Vagina (tissue), 2 donors: ENCODE measurements around the gene TBC1D4.

Experiments used
- CTCF ChIP-seq, 3 experiments: fragments of 450-650 bp in 2 of 3; fragments of 200-600 bp in 1 of 3; sonication (generic) in 1 of 3; IDR thresholded peaks; one replicate each; pipeline ENCODE4 v1.5.1; 2017 to 2019; ENCODE audit warnings: antibody characterized with exemption in 3 of 3, mild to moderate bottlenecking in 2 of 3, moderate library complexity in 2 of 3
- POLR2AphosphoS5 ChIP-seq, 2 donors: sonication (generic); formaldehyde crosslinking; IDR thresholded peaks; one replicate each; pipeline ENCODE4 v1.9.0; 2017; ENCODE audit warnings: antibody characterized with exemption in 2 of 2, mild to moderate bottlenecking in 2 of 2, low read depth in 1 of 2; ENCODE audit not compliant: insufficient read depth in 1 of 2

GRCh38 chr13:75357576-75358289 is 124.2 kb downstream of the TBC1D4 start:
- no peak for TF ChIP-seq CTCF (IDR thresholded peaks at IDR 0.05)
- no peak for TF ChIP-seq POLR2AphosphoS5 (IDR thresholded peaks at IDR 0.05; ENCODE audit: insufficient read depth in 1 of 2, low read depth in 1 of 2)
